IMR-90 (cell line): ENCODE measurements around the gene STOX2. TPM values are rescaled to one million over a fixed set of nuclear protein-coding genes. Genes with fewer than 3 reads are reported as not detected.
A peak's percentile ranks its signal among the peaks of the same experiment; 100 is the strongest.

Experiments used
- ATAC-seq: fragments of 200-7000 bp; cut with Tn5 transposase; 2 replicates; pipeline ENCODE4 v1.9.1; 2020; ENCODE audit warnings: low read depth, mild to moderate bottlenecking, moderate library complexity
- BruUV-seq: library from RNA; stranded (reverse); fragments of 400-500 nt; replicated peaks from 2 replicates; lab custom pipeline; 2021; lab: Mats Ljungman, UMichigan
- CTCF ChIA-PET: fragments of 300-600 bp; formaldehyde crosslinking; extraction: SDS; loops from one replicate; lab custom pipeline; 2021; ENCODE audit warnings: antibody characterized with exemption; lab: Yijun Ruan, JAX
- POLR2A ChIA-PET: fragments of 300-600 bp; sonication (Branson Sonifier 250); formaldehyde crosslinking; loops from one replicate; lab custom pipeline; 2022; ENCODE audit warnings: antibody characterized with exemption; ENCODE audit not compliant: unreplicated experiment; lab: Charles Lee
- DNase-seq: peaks from one replicate; pipeline ENCODE4 v3.0.0; 2013
- H2AFZ ChIP-seq: replicated peaks from 2 replicates; pipeline ENCODE3; 2013; ENCODE audit warnings: low read length, mild to moderate bottlenecking; ENCODE audit not compliant: poor library complexity
- H2AK5ac ChIP-seq: 2 replicates; pipeline ENCODE4 v1.6.1; 2013; ENCODE audit warnings: low read depth, low read length, inconsistent platforms
- H2AK9ac ChIP-seq: replicated peaks from 2 replicates; pipeline ENCODE3; 2013; ENCODE audit warnings: mild to moderate bottlenecking, low read depth, low read length, moderate library complexity; ENCODE audit not compliant: poor library complexity
- H2BK120ac ChIP-seq: 2 replicates; pipeline ENCODE4 v1.6.1; 2013; ENCODE audit warnings: low read depth, low read length, inconsistent platforms
- H2BK15ac ChIP-seq: 3 replicates; pipeline ENCODE4 v1.6.1; 2013; ENCODE audit warnings: low read depth, low read length, inconsistent platforms
- H2BK20ac ChIP-seq: 2 replicates; pipeline ENCODE4 v1.6.1; 2013; ENCODE audit warnings: low read depth, mild to moderate bottlenecking, inconsistent platforms, low read length, moderate library complexity
- H2BK5ac ChIP-seq: 2 replicates; pipeline ENCODE4 v1.6.1; 2013; ENCODE audit warnings: mild to moderate bottlenecking, low read depth, low read length, inconsistent platforms; ENCODE audit not compliant: poor library complexity, severe bottlenecking
- H3K14ac ChIP-seq: replicated peaks from 2 replicates; pipeline ENCODE4 v1.6.1; 2013; ENCODE audit warnings: low read depth, low read length, inconsistent platforms
- H3K18ac ChIP-seq: 2 replicates; pipeline ENCODE4 v1.6.1; 2013; ENCODE audit warnings: low read depth, low read length, control low read depth
- H3K23ac ChIP-seq: 2 replicates; pipeline ENCODE4 v1.6.1; 2013; ENCODE audit warnings: low read depth, low read length, inconsistent platforms
- H3K27ac ChIP-seq: 2 replicates; pipeline ENCODE4 v1.5.1; 2013; ENCODE audit warnings: mild to moderate bottlenecking, control low read depth, low read length; ENCODE audit not compliant: insufficient read depth
- H3K27me3 ChIP-seq: 2 replicates; pipeline ENCODE4 v1.6.1; 2013; ENCODE audit warnings: low read length; ENCODE audit not compliant: control insufficient read depth, insufficient read depth
- H3K36me3 ChIP-seq: 2 replicates; pipeline ENCODE4 v1.6.1; 2013; ENCODE audit warnings: low read length, mixed read lengths; ENCODE audit not compliant: control insufficient read depth, insufficient read depth
- H3K4ac ChIP-seq: 2 replicates; pipeline ENCODE4 v1.6.1; 2013; ENCODE audit warnings: low read depth, low read length, inconsistent platforms
- H3K4me1 ChIP-seq: 2 replicates; pipeline ENCODE4 v1.6.1; 2013; ENCODE audit warnings: low read length, mixed read lengths; ENCODE audit not compliant: control insufficient read depth, insufficient read depth
- H3K4me2 ChIP-seq: 2 replicates; pipeline ENCODE4 v1.6.1; 2013; ENCODE audit warnings: low read depth, mild to moderate bottlenecking, control low read depth, low read length, moderate library complexity
- H3K4me3 ChIP-seq: 2 replicates; pipeline ENCODE4 v1.5.1; 2013; ENCODE audit warnings: low read depth, mild to moderate bottlenecking, control low read depth, low read length, moderate library complexity; ENCODE audit not compliant: insufficient read depth
- H3K56ac ChIP-seq: 2 replicates; pipeline ENCODE4 v1.6.1; 2013; ENCODE audit warnings: low read length, inconsistent platforms; ENCODE audit not compliant: insufficient read depth; ENCODE audit errors: extremely low read depth
- H3K79me1 ChIP-seq, 2 experiments: 2 replicates each; pipeline ENCODE4 v1.6.1; 2013; ENCODE audit warnings: low read length in 2 of 2, inconsistent platforms in 1 of 2, low read depth in 1 of 2
- H3K9ac ChIP-seq: 2 replicates; pipeline ENCODE4 v1.6.1; 2013; ENCODE audit warnings: low read depth, low read length, control low read depth
- H3K9me1 ChIP-seq: 2 replicates; pipeline ENCODE4 v1.6.1; 2013; ENCODE audit warnings: low read length, inconsistent platforms; ENCODE audit not compliant: insufficient read depth
- H3K9me3 ChIP-seq: 2 replicates; pipeline ENCODE4 v1.6.1; 2013; ENCODE audit warnings: low read length; ENCODE audit not compliant: control insufficient read depth, insufficient read depth
- H4K20me1 ChIP-seq: 2 replicates; pipeline ENCODE4 v1.6.1; 2013; ENCODE audit warnings: low read length, inconsistent platforms; ENCODE audit not compliant: insufficient read depth
- H4K5ac ChIP-seq: 2 replicates; pipeline ENCODE4 v1.6.1; 2013; ENCODE audit warnings: mild to moderate bottlenecking, low read depth, low read length, control low read depth
- H4K8ac ChIP-seq, 2 experiments: 2 replicates each; pipeline ENCODE4 v1.6.1; 2013; ENCODE audit warnings: low read depth in 2 of 2, low read length in 2 of 2, control low read depth in 1 of 2, inconsistent platforms in 1 of 2
- H4K91ac ChIP-seq: 2 replicates; pipeline ENCODE4 v1.6.1; 2013; ENCODE audit warnings: low read depth, low read length, inconsistent platforms; ENCODE audit not compliant: insufficient read depth
- MAFK ChIP-seq: IDR thresholded peaks from 2 replicates; pipeline ENCODE4 v1.6.1; 2012; ENCODE audit warnings: low read depth, low read length, improper control_type of control experiment
- WGBS, 2 experiments: methylation state at CpG; one replicate each; pipeline versions ENCODE4 v1.1.5 to v1.1.7; 2013; ENCODE audit warnings: missing lambda C conversion rate in 2 of 2; ENCODE audit not compliant: insufficient read length in 1 of 2; ENCODE audit errors: extremely low coverage in 2 of 2; 5-methylcytosine and 5-hydroxymethylcytosine counted together
- dilution Hi-C: fragments of 300-500 bp; cut with HindIII; formaldehyde crosslinking; loops from one replicate; pipeline ENCODE4 v1.14.3; 2018; ENCODE audit warnings: low sequenced_read_pairs; ENCODE audit not compliant: unreplicated experiment
- in situ Hi-C: fragments of 300-500 bp; cut with MboI; formaldehyde crosslinking; loops from 3 replicates; pipeline ENCODE4 v1.14.3; 2019; ENCODE audit warnings: low sequenced_read_pairs, inconsistent platforms, mixed read lengths
- intact Hi-C: fragments of 100-400 bp; cut with micrococcal nuclease; formaldehyde crosslinking; loops from 2 replicates; pipeline ENCODE4 v1.10.0; 2022
- polyA plus RNA-seq, 3 experiments: library from polyadenylated mRNA; depleted of rRNA; stranded (reverse); fragments of >200 nt; gene quantifications; 2 replicates each; pipeline ENCODE4 v1.2.3, GENCODE V29; 2012; ENCODE audit warnings: low replicate concordance in 1 of 3
- total RNA-seq: library from RNA; depleted of rRNA; stranded (reverse); fragments of >200 nt; gene quantifications from 2 replicates; pipeline ENCODE4 v1.2.3, GENCODE V29; 2012
- TF ChIP-seq, protein P1 (sequence below): fragments of 150-350 bp; IDR thresholded peaks from 2 replicates; pipeline ENCODE4 v1.6.1; 2016; ENCODE audit warnings: low read depth, mild to moderate bottlenecking, low read length, moderate library complexity, borderline replicate concordance

The STOX2 gene
- total and polyA plus RNA-seq, 2 of the 4 experiments (the other 2 are of a cell fraction), result 1.1 to 5.4 TPM

DNA sequence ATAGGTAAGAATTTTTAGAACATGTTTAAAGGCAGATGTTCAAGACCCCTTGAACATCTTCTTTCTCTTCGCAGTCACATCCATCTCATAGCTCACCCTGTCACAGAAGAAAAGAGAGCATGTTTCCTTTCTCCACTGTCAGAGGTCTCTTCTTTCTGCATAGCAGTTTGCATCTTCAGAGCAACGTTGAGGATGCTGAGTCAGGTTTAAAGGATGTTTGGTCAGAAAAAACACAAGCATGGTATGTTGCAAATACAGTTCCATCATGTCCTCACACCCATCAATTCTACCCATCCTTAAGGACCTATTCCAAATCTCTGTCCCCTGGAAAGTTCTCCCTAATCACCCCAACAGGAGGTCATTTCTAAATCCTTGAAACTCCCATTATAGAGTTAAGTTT lies 84.8 kb downstream of the STOX2 start:
- TF ChIP-seq, protein P1, sequence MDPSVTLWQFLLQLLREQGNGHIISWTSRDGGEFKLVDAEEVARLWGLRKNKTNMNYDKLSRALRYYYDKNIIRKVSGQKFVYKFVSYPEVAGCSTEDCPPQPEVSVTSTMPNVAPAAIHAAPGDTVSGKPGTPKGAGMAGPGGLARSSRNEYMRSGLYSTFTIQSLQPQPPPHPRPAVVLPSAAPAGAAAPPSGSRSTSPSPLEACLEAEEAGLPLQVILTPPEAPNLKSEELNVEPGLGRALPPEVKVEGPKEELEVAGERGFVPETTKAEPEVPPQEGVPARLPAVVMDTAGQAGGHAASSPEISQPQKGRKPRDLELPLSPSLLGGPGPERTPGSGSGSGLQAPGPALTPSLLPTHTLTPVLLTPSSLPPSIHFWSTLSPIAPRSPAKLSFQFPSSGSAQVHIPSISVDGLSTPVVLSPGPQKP, result no peak
- peak; percentile 90 for TF ChIP-seq MAFK
- Histone ChIP-seq H2AFZ (no peak overlapping the region), H3K36me3 (peaks cover 5% of the 10 kb centered on the region; the same call in 1 of the 2 replicates), H2BK120ac (peak overlapping the region; percentile 75), H4K5ac (peak overlapping the region; percentile 11), H2AK9ac (no peak overlapping the region), H3K27me3 (no peaks in the 10 kb centered on the region), H4K20me1 (no peaks in the 10 kb centered on the region), H2BK5ac (peak overlapping the region; percentile 76), H3K9me3 (no peaks in the 10 kb centered on the region), H4K91ac (peak overlapping the region; percentile 85), H3K9me1 (peaks cover 9% of the 10 kb centered on the region; the same call in 1 of the 2 replicates), H2BK15ac (peak overlapping the region; percentile 72; the same call in 2 of the 3 replicates), H3K4me2 (peak overlapping the region; percentile 28; the same call in 1 of the 2 replicates), H2AK5ac (peak overlapping the region; percentile 52), H3K4ac (peak overlapping the region; percentile 38), H3K79me1 (peaks cover 0 to 4% of the 10 kb centered on the region in 2 experiments; a peak in 1 of 4 replicates), H2BK20ac (peak overlapping the region; percentile 91), H3K27ac (peak overlapping the region; percentile 80; the same call in 1 of the 2 replicates), H3K14ac (peak overlapping the region; percentile 59), H3K4me1 (peaks cover 21% of the 10 kb centered on the region), H4K8ac (peak overlapping the region; percentile 46 to 85), H3K56ac (peak overlapping the region; percentile 29; the same call in 1 of the 2 replicates), H3K23ac (peak overlapping the region; percentile 47; the same call in 1 of the 2 replicates), H3K18ac (peak overlapping the region; percentile 38), H3K9ac (peak overlapping the region; percentile 56; the same call in 1 of the 2 replicates), H3K4me3 (no peak overlapping the region)
- ATAC-seq (no peak), DNase-seq (peak; percentile 40)
- BruUV-seq, result no TSS peak
- CTCF ChIA-PET, result no interaction called here
- no CpG with 5 or more reads among the region's 2 CpGs for WGBS, 2 experiments
- dilution Hi-C loops (no loop called here), in situ Hi-C loops (no loop called here), intact Hi-C loops (loop anchor here (2.0 to 10.0 kb wide), 6 partner anchors 51 to 1755 kb away; partner anchors contain the start of gene STOX2)
- POLR2A ChIA-PET, result no interaction called here
